GM19351 (cell line): ENCODE data around the gene APMAP.

Experiments
- ATAC-seq: cut with Tn5 transposase; IDR thresholded peaks from one replicate; pipeline ENCODE4 v1.9.1; 2021; ENCODE audit warnings: mild to moderate bottlenecking, moderate library complexity; ENCODE audit not compliant: unreplicated experiment

Gene APMAP

GRCh38 chr20:25025091-25025861 is 32.7 kb upstream of the APMAP start:
- ATAC-seq, result no peak

DNA sequence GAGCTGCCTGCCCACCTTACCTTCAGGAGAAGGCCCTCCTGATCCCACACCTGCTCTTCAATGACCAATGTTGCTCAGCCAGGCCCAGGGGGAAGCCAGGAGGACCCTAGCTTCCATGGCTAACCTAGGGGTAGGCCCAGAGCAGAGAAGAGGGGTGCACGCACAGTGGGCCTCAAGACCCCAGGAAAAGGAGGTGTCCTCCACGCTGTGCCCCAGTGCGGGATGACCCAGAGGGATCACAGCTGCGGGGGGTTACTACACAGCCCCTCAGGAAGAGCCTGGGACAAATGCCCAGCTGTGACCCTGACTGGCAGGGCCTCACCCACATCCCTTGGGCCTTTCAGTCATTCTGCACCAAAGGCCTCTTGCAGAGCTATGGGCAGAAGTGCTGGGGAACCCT is 31.6 kb upstream of the APMAP start:
- no peak for ATAC-seq

DNA sequence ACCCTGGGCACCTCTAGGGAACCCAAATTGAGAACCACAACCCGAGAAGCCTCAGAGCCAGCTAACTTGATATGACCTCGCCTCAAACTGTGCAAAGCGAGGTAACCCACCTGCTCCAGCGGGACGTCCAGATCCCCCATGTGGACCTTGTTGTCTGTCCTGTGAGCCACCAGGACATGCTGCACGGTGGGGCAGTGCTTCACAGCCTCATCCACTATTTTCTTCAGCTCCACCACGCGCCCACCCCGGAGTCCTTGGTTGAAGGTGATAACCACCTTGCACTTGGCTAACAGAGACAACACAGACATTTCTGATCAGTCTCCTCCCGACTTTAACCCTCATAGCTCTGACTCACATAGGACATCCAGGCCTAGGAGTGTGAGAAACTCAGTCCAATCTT is 30.8 kb upstream of the APMAP start:
- ATAC-seq, result no peak

DNA sequence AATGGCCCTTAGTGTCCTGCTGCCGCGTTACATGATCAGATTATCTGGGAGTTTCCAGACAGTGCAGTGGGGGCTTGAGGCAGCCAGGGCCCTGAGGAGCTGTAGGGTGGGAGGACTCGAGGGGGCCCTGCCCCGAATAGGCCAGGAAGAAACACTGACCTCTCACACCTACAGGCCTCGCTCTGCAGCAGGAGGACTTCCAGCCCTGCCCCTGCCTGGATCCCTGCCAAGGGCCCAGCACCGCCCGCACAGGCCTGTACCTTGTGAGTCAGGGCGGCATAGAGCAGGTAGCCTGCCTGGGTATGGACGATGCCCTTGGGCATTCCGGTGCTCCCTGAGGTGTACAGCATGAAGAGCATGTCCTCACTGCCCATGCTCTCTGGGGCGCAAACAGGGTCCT is 30.1 kb upstream of the APMAP start:
- no peak for ATAC-seq

DNA sequence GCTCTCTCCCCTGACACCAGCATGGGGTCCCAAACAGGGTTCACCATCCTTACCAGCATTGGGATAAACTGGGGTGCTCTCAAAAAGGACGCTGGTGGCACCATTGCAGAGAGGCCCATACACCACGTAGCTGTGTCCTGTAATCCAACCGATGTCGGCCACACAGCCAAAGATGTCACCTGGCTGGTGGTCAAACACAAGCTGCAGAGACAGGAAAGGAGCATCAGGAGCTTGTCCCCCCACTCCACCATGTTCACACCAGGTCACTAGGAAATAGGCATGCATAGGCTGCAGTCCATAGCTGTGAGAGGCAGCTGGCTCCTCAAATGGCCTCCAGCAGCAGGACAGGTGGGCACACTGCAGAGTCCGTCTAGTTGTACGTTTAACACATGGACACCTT is 28.8 kb upstream of the APMAP start:
- no peak for ATAC-seq

DNA sequence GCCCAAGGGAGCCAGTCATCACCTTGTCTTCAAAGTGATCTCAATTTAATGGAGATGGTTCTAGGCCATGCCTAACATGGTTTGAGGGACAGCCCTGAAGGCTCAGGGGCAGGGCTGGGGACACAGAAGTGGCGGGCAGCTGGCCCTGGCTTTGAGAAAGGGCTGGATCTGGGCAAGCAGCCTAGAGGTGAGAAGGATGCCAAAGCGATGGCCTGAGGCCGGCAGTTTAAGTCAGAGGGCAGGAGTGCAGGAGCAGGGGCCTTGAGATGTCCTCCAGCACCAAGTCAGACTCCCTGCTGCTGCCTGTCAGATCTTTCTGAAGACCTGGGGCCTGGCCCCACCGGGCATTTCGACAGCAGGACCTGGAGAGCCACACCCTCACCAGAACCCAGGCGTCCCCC is 28.4 kb upstream of the APMAP start:
- no peak for ATAC-seq

- no peak for ATAC-seq
These were observed 27.8 kb upstream of the APMAP start for GRCh38 chr20:25020345-25020744.

GRCh38 chr20:25019381-25020155 is 27.0 kb upstream of the APMAP start:
- ATAC-seq, result no peak

DNA sequence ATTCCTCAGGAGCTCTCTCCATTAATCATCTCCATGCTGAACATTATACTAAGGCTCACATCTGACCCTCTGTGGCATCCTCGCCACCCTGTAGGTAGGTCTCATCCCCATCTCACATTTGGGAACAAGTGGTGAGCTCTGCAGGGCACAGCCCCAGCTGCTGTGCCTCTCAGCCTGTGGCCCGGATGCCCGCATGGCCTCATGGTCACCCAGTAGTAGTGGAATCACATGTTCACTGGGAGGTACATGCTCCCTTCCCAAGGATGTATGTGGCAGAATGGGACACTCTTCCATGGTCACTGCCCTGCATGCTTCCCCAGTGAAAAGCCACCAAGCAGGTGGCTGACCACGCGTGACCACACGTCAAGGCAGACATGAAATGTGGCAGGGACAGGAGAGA is 26.3 kb upstream of the APMAP start:
- no peak for ATAC-seq

DNA sequence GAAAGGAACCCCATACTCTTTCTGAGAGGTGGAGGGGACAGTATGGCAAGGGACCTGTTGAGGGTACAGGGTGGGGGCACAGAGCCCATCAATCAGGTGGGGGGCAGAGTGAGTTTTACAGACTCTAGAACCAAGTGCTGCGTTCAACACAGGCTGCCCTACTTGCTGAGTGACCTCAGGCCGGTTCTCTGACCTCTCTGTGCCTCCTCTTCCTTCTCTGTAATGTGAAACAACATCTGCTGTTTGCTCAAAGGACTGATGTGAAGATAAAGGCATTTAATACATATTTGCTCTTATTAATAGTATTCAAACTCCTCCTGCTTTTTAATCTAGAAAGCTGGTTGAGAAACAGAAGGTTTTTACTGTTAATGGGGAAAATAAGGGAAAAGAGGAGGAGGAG is 25.9 kb upstream of the APMAP start:
- no peak for ATAC-seq

GRCh38 chr20:25017257-25017803 is 24.8 kb upstream of the APMAP start:
- ATAC-seq, result no peak

DNA sequence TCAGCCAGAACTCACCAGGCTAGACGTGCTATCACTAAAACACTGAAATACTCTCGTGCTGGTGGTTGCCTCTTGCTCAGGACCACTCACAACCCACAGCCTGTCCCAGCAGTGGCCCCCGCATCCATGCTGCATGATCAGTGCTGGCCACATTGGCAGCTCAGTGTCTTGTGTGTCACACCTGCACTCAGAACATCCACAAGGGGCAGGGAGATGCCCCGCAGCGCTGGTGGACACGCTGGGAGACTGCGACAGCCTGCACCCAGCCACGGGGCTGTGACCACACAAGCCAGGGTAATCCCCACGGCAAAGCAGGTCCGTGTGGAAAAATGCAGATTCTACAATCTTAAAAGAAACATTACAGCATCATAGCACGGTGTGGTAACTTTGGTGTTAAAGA is 23.9 kb upstream of the APMAP start:
- no peak for ATAC-seq

GRCh38 chr20:25015986-25016385 is 23.4 kb upstream of the APMAP start:
- no peak for ATAC-seq

- ATAC-seq, result no peak
These were observed 22.3 kb upstream of the APMAP start for GRCh38 chr20:25014816-25015215.

GRCh38 chr20:25013478-25014380 is 21.2 kb upstream of the APMAP start:
- ATAC-seq, result no peak

DNA sequence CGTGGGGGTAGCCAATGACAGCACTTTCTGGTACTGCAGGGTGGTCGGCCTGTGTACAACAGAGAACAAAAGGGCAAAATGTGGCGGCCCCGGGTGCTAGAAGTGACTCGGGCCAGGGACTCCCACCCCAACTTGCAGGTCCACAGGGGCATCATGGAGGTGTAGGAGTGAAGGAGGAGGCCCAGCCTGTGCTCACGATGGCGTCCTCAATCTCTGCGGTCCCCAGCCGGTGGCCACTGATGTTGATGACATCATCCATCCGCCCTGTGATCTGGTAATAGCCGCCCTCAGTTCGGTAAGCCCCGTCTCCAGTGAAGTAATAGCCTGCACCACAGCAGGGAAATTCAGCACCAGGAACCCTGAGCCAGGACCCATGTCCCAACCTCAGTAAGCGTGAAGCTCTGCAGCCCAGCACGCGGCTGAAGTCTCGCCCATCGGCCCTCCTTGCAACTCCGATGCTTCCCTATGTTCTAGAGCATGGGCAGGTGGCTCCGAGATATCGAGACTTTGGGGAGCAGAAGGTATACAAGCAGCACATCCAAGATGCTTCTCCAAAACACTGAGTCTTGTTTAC is 20.2 kb upstream of the APMAP start:
- ATAC-seq, result no peak

- no peak for ATAC-seq
These were observed 19.3 kb upstream of the APMAP start for GRCh38 chr20:25011831-25012241.

GRCh38 chr20:25011261-25011660 is 18.7 kb upstream of the APMAP start:
- ATAC-seq, result no peak

DNA sequence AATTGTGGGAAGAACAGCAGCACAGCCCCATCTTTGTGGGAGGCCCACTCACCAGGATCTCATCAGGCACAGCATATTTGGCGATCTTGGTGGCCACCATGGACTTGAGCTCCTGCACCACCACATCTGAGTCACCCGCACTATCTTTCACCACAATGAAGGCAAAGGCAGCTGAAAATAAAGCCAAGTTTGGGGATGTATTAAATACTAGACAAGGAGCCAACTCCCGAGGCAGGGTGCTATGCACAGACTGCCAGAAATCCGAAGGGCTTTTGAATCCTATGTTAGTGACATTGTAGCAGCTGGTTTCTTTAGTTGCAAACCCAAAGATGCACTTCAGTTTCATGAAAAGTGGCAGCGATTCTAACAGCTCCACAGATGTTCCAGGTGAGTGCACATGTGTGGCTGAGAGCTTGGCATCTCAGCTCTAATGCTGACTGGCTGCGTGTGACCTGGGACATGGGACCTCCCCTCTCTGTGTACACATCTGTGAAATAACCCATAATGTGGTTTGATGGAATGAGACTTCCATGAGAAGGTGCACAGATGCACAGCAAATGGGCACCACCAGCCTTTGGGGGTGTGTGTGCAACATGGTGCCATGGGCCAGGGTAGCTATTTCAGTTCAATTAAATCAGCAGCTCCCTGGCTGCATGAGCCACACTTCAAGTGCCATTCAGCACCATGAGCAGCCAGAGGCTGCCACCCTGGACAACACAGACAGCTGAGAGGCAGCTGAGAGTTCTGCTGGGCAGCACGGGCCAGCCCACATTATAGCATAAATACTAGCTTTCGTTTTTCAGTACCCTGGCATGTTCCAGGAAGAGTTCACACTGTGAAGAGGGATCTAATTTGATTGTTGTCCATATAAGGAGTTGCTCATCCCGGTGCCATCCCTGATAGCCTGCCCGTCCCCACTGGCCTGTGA is 16.9 kb upstream of the APMAP start:
- ATAC-seq, result no peak
